K562 (cell line): Measurements from ENCODE around the gene USP7. TPM values are rescaled to one million over a fixed set of nuclear protein-coding genes. Genes with fewer than 3 reads are reported as not detected.

Source experiments
- ATAC-seq: fragments of 200-7000 bp; cut with Tn5 transposase; 3 replicates; pipeline ENCODE4 v1.9.1; 2020; ENCODE audit warnings: moderate library complexity
- BruUV-seq: library from RNA; stranded (reverse); fragments of 400-500 nt; replicated peaks from 2 replicates; lab custom pipeline; 2021; lab: Mats Ljungman, UMichigan
- CTCF ChIA-PET: fragments of 300-600 bp; formaldehyde crosslinking; extraction: SDS; loops from one replicate; lab custom pipeline; 2021; ENCODE audit warnings: low intra/inter-chr PET ratio; lab: Yijun Ruan, JAX
- POLR2A ChIA-PET: fragments of 300-600, 350-650 bp; sonication (Branson Sonifier 250); formaldehyde crosslinking; extraction: SDS; loops from one replicate; lab custom pipeline; 2021; ENCODE audit warnings: antibody characterized with exemption, inconsistent platforms; lab: Yijun Ruan, JAX
- DNase-seq, 4 experiments: peaks; one replicate each; pipeline versions ENCODE4 v3.0.0 to v3.0.0-alpha.2; 2011 to 2018; ENCODE audit warnings: low spot score in 3 of 4, mixed read lengths in 3 of 4; ENCODE audit errors: extremely low read depth in 1 of 4
- FAIRE-seq: peaks from 2 replicates; lab custom pipeline; 2011; peaks lifted over from hg19 to GRCh38; lab: Jason Lieb, UNC
- H2AFZ ChIP-seq: 2 replicates; pipeline ENCODE4 v1.6.0; 2011; ENCODE audit warnings: low read depth, low read length, control low read depth, inconsistent platforms
- H3K27ac ChIP-seq: fragments of 200-600 bp; 3 replicates; pipeline ENCODE4 v1.8.0; 2011; ENCODE audit warnings: low read depth, mild to moderate bottlenecking, control low read depth, inconsistent platforms, low read length, moderate library complexity, mixed read lengths; ENCODE audit errors: extremely low read depth
- H3K27me3 ChIP-seq, 2 experiments: fragments of 300-600 bp in 1 of 2; 2 replicates in 1 of 2; 3 replicates in 1 of 2; pipeline versions ENCODE4 v1.6.0 to v1.8.0; 2011; ENCODE audit warnings: inconsistent platforms in 2 of 2, low read length in 2 of 2, mild to moderate bottlenecking in 1 of 2, mixed read lengths in 1 of 2, moderate library complexity in 1 of 2; ENCODE audit not compliant: control insufficient read depth in 2 of 2, insufficient read depth in 2 of 2
- H3K36me3 ChIP-seq: fragments of 300-600 bp; 3 replicates; pipeline ENCODE4 v1.8.0; 2011; ENCODE audit warnings: mild to moderate bottlenecking, low read length, inconsistent platforms; ENCODE audit not compliant: control insufficient read depth, insufficient read depth
- H3K4me1 ChIP-seq, 2 experiments: fragments of 200-600 bp in 1 of 2; replicated peaks in 1 of 2; 2 replicates in 1 of 2; 3 replicates in 1 of 2; pipeline versions ENCODE4 v1.5.1 to v1.8.0; 2011; ENCODE audit warnings: inconsistent platforms in 2 of 2, low read length in 2 of 2, mild to moderate bottlenecking in 1 of 2, mixed read lengths in 1 of 2, moderate library complexity in 1 of 2; ENCODE audit not compliant: control insufficient read depth in 2 of 2, insufficient read depth in 2 of 2
- H3K4me2 ChIP-seq: 2 replicates; pipeline ENCODE4 v1.6.1; 2011; ENCODE audit warnings: low read length, control low read depth, inconsistent platforms, mixed read lengths; ENCODE audit not compliant: insufficient read depth
- H3K4me3 ChIP-seq: fragments of 200-600 bp; sonication (generic), shearing (Covaris generic); 2 replicates; pipeline ENCODE4 v1.5.1; 2016; ENCODE audit warnings: control low read depth, inconsistent platforms
- H3K79me2 ChIP-seq: fragments of 200-600 bp; 3 replicates; pipeline ENCODE4 v1.8.0; 2011; ENCODE audit warnings: low read length, inconsistent platforms; ENCODE audit not compliant: control insufficient read depth, insufficient read depth
- H3K9ac ChIP-seq, 2 experiments: 2 replicates each; pipeline versions ENCODE4 v1.6.0 to v1.6.1; 2011; ENCODE audit warnings: low read depth in 2 of 2, low read length in 2 of 2, control low read depth in 1 of 2, inconsistent platforms in 1 of 2, mild to moderate bottlenecking in 1 of 2, mixed read lengths in 1 of 2; ENCODE audit not compliant: insufficient read depth in 1 of 2
- H3K9me1 ChIP-seq: one replicate; pipeline ENCODE4 v1.6.0; 2011; ENCODE audit warnings: inconsistent platforms, mild to moderate bottlenecking, low read length, moderate library complexity; ENCODE audit not compliant: control insufficient read depth, insufficient read depth
- H3K9me3 ChIP-seq: replicated peaks from 2 replicates; pipeline ENCODE4 v1.5.1; 2011; ENCODE audit warnings: low read depth, low read length, inconsistent platforms; ENCODE audit not compliant: control insufficient read depth, insufficient read depth
- H4K20me1 ChIP-seq: replicated peaks from 2 replicates; pipeline ENCODE4 v1.6.1; 2011; ENCODE audit warnings: low read length, inconsistent platforms, mixed read lengths; ENCODE audit not compliant: control insufficient read depth, insufficient read depth
- CEBPB ChIP-seq: fragments of 450-650 bp; IDR thresholded peaks from 2 replicates; pipeline ENCODE4 v1.6.1; 2016; ENCODE audit warnings: missing genetic modification characterization, missing compliant biosample characterization
- CEBPG ChIP-seq, 3 experiments: fragments of 200-800 bp in 1 of 3; sonication (Bioruptor generic) in 1 of 3; sonication (generic) in 1 of 3; formaldehyde crosslinking in 1 of 3; IDR thresholded peaks in 2 of 3; conservative IDR thresholded peaks in 1 of 3; 2 replicates each; pipeline versions ENCODE4 v1.6.1 to v1.8.0; 2016 to 2022; ENCODE audit warnings: missing compliant biosample characterization in 2 of 3, missing genetic modification characterization in 2 of 3, mild to moderate bottlenecking in 1 of 3, missing genetic modification reagents in 1 of 3
- EHMT2 ChIP-seq: fragments of 450-650 bp; IDR thresholded peaks from 2 replicates; pipeline ENCODE4 v1.6.1; 2018; ENCODE audit warnings: antibody characterized with exemption
- EZH2 ChIP-seq: IDR thresholded peaks from 2 replicates; pipeline ENCODE4 v1.6.1; 2012; ENCODE audit warnings: low read depth, mild to moderate bottlenecking, inconsistent platforms, low read length, borderline replicate concordance
- KAT7 ChIP-seq: sonication (generic); formaldehyde crosslinking; IDR thresholded peaks from 2 replicates; pipeline ENCODE4 v1.8.0; 2022; ENCODE audit warnings: missing genetic modification reagents, mild to moderate bottlenecking, borderline replicate concordance
- MEF2A ChIP-seq: IDR thresholded peaks from 2 replicates; pipeline ENCODE4 v1.6.1; 2011; ENCODE audit warnings: low read depth, mild to moderate bottlenecking, low read length, moderate library complexity; ENCODE audit not compliant: control insufficient read depth
- PRPF4 ChIP-seq: fragments of 200-400 bp; formaldehyde crosslinking; IDR thresholded peaks from one replicate; pipeline ENCODE4 v1.6.1; 2017; ENCODE audit warnings: low read length, low read depth, mild to moderate bottlenecking; ENCODE audit not compliant: insufficient read depth, poor library complexity, severe bottlenecking
- RFX7 ChIP-seq: fragments of 250-450 bp; sonication (Bioruptor Pico); IDR thresholded peaks from 2 replicates; pipeline ENCODE4 v1.5.1; 2021; ENCODE audit warnings: mild to moderate bottlenecking
- RNF2 ChIP-seq: sonication (generic); IDR thresholded peaks from 2 replicates; pipeline ENCODE4 v1.6.1; 2016
- SREBF2 ChIP-seq: sonication (generic); formaldehyde crosslinking; IDR thresholded peaks from 2 replicates; pipeline ENCODE4 v1.4.0; 2020; ENCODE audit warnings: mild to moderate bottlenecking, missing genetic modification reagents
- U2AF2 ChIP-seq: fragments of 200-400 bp; formaldehyde crosslinking; optimal IDR thresholded peaks from 2 replicates; pipeline ENCODE3; 2017; ENCODE audit warnings: low read depth, mild to moderate bottlenecking, low read length
- ZNF121 ChIP-seq: sonication (generic); formaldehyde crosslinking; conservative IDR thresholded peaks from 2 replicates; pipeline ENCODE4 v1.8.0; 2022; ENCODE audit warnings: missing genetic modification reagents
- ZNF79 ChIP-seq: fragments of 250-450 bp; sonication (Bioruptor Pico); IDR thresholded peaks from 2 replicates; pipeline ENCODE4 v1.4.0; 2020; ENCODE audit warnings: low read depth, mild to moderate bottlenecking, moderate library complexity
- WGBS: fragments of 100-300 bp; shearing (Covaris generic); methylation state at CpG from one replicate; pipeline ENCODE4 v1.1.6; 2016; ENCODE audit warnings: low coverage, mixed read lengths; ENCODE audit not compliant: insufficient coverage; ENCODE audit errors: missing lambda C conversion rate; 5-methylcytosine and 5-hydroxymethylcytosine counted together
- in situ Hi-C: fragments of 300-500 bp; cut with MboI; formaldehyde crosslinking; loops from 4 replicates; pipeline ENCODE4 v1.15.0; 2018; ENCODE audit warnings: inconsistent platforms, mixed read lengths
- intact Hi-C: fragments of 100-400 bp; cut with micrococcal nuclease; formaldehyde crosslinking; loops from 2 replicates; pipeline ENCODE4 v1.14.2; 2022
- polyA plus RNA-seq, 8 experiments: library from polyadenylated mRNA; depleted of rRNA in 4 of 8; stranded (reverse) in 5 of 8; unstranded in 3 of 8; fragments of >200 nt; fragmentation: Nextera tagmentation in 2 of 8; fragmentation: Illumina TruSeq in 1 of 8; extraction: Ambion mirVana in 2 of 8; extraction: Trizol in 1 of 8; gene quantifications; 2 replicates each; pipeline versions ENCODE4 v1.2.1 to v1.2.3, GENCODE V29; 2011 to 2014; ENCODE audit warnings: inconsistent platforms in 1 of 8, missing spikeins in 1 of 8
- total RNA-seq, 7 experiments: library from RNA; depleted of rRNA in 6 of 7; stranded (reverse); fragments of >200 nt in 6 of 7; fragmentation: Illumina TruSeq in 2 of 7; extraction: Trizol in 2 of 7; gene quantifications; 2 replicates each; pipeline versions ENCODE4 v1.2.1 to v1.2.3, GENCODE V29; 2011 to 2021; ENCODE audit warnings: low replicate concordance in 1 of 7
- TF ChIP-seq, protein P1 (sequence below): sonication (generic); formaldehyde crosslinking; IDR thresholded peaks from 2 replicates; pipeline ENCODE4 v1.9.0; 2022; ENCODE audit warnings: mild to moderate bottlenecking, missing genetic modification reagents

Gene USP7
- total and polyA plus RNA-seq, 9 of the 15 experiments (the other 6 are each of a cell fraction or from before 2014, with no cell fraction given) = 17.1 to 145 (median 57.9) TPM

DNA sequence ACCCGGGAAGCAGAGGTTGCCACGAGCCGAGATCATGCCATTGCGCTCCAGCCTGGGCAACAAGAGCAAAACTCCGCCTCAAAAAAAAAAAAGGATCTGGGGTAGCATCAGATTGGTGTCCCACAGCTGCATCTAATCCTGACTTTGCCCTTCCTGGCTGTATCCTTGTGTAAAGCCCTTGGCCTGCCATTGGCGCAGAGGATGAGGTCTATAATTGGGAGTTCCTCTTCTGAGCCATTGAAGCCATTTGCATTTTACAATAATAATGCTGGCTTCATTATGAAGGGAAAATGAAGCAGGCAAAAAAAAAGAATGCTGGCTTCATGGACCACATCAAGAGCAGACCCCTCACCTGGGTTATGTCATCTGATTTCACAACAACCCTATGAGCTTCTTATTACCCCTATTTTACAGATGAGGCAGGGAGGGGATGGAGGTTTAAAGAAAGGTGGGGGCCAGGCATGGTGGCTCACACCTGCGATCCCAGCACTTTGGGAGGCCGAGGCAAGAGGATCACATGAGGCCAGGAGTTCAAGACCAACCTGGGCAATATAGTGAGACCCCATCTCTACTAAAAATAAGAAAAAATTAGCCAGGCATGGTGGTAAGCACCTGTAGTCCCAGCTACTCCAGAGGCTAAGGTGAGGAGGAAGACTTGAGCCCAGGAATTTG, 82.7 kb downstream of the USP7 start:
- Histone ChIP-seq H3K9ac (no peak overlapping the region), H3K4me1 (peaks cover 6 to 23% of the 10 kb centered on the region in 2 experiments; a peak in 4 of 5 replicates), H3K27ac (no peak overlapping the region), H3K4me3 (no peak overlapping the region), H3K9me1 (no peaks in the 10 kb centered on the region), H3K36me3 (no peaks in the 10 kb centered on the region), H3K4me2 (no peak overlapping the region), H4K20me1 (peaks cover 9% of the 10 kb centered on the region), H2AFZ (no peak overlapping the region), H3K9me3 (no peaks in the 10 kb centered on the region), H3K27me3 (peaks cover 0 to 12% of the 10 kb centered on the region in 2 experiments; a peak in 3 of 5 replicates), H3K79me2 (no peaks in the 10 kb centered on the region)
- BruUV-seq = no TSS peak
- DNase-seq (no peak), ATAC-seq (no peak), FAIRE-seq (no peak)
- TF ChIP-seq RNF2 (no peak), ZNF121 (CRISPR knock-in tag) (peak; percentile 27)
- CTCF ChIA-PET = interaction anchor here (0.7 to 1.5 kb wide), 5 partner anchors 17 to 313 kb away, joined by 3 to 19 read pairs (median 3); no protein-coding TSS in a partner anchor
- intact Hi-C loops = loop anchor here (1.0 to 5.0 kb wide), 3 partner anchors 84 to 309 kb away; partner anchors contain the start of genes PMM2 and TMEM186
- POLR2A ChIA-PET = interaction anchor here (0.6 to 1.2 kb wide), 3 partner anchors 13 to 91 kb away, joined by 3 read pairs; partner anchors contain the start of genes PMM2 and TMEM186
- 42% methylated on average over 8 of the region's 8 CpGs for WGBS
- in situ Hi-C loops = loop anchor here (5.0 kb wide), 1 partner anchor 314 kb away; no protein-coding TSS in a partner anchor

DNA sequence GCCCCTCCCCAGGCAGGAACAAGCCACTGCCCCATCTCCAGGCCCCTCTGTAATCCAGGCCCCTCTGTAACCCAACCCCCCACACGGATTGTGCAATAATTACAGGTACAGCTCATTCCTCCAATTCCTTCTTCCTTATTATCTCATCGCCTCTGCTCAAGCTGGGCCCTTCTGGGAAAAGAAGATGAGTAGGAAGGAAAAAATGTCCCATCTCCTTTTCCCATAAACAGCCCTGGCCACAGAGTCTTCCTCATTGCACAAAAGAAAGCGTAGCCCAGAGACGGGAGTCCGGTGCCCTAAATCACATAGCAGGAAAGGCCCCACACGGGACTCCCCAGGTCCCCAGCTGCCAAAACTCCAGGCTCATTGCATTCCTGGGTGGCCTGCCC, 85.2 kb downstream of the USP7 start:
- Histone ChIP-seq H3K9me1 (no peaks in the 10 kb centered on the region), H3K36me3 (no peaks in the 10 kb centered on the region), H3K27ac (no peak overlapping the region), H3K9me3 (no peaks in the 10 kb centered on the region), H4K20me1 (no peaks in the 10 kb centered on the region; the same call in 1 of the 2 replicates), H3K4me1 (peaks cover 0 to 6% of the 10 kb centered on the region in 2 experiments; a peak in 2 of 5 replicates), H3K4me2 (no peak overlapping the region), H3K27me3 (peaks cover 0 to 12% of the 10 kb centered on the region in 2 experiments; a peak in 3 of 5 replicates), H3K4me3 (no peak overlapping the region), H2AFZ (no peak overlapping the region), H3K79me2 (no peaks in the 10 kb centered on the region), H3K9ac (peak overlapping the region in 1 of 2 experiments; percentile 66; a peak in 1 of 4 replicates)
- ATAC-seq (no peak), DNase-seq (no peak), FAIRE-seq (no peak)
- intact Hi-C loops (loop anchor here (10.0 kb wide), 1 partner anchor 256 kb away; no protein-coding TSS in a partner anchor), in situ Hi-C loops (loop anchor here (5.0 kb wide), 1 partner anchor 226 kb away; no protein-coding TSS in a partner anchor)
- ChIA-PET POLR2A (interaction anchor here (0.9 to 1.4 kb wide), 2 partner anchors 9 to 14 kb away, joined by 3 to 6 read pairs; partner anchors contain the start of gene CARHSP1), CTCF (no interaction called here)
- no peak for TF ChIP-seq EHMT2
- TF ChIP-seq RFX7 (CRISPR knock-in tag) = no peak
- no peak for TF ChIP-seq EZH2
- no peak for TF ChIP-seq KAT7 (CRISPR knock-in tag)
- no peak for TF ChIP-seq MEF2A
- TF ChIP-seq, protein P1, sequence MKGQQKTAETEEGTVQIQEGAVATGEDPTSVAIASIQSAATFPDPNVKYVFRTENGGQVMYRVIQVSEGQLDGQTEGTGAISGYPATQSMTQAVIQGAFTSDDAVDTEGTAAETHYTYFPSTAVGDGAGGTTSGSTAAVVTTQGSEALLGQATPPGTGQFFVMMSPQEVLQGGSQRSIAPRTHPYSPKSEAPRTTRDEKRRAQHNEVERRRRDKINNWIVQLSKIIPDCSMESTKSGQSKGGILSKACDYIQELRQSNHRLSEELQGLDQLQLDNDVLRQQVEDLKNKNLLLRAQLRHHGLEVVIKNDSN (CRISPR knock-in tag) = no peak
- no peak for TF ChIP-seq ZNF79 (CRISPR knock-in tag)
- TF ChIP-seq CEBPB (tag) = peak; percentile 92
- peak; percentile 60 for TF ChIP-seq CEBPG (CRISPR knock-in tag; IDR thresholded peaks at IDR 0.05)
- peak; percentile 80 to 87 for TF ChIP-seq CEBPG (tag; conservative IDR thresholded peaks at IDR 0.05 in 1 of 2, IDR thresholded peaks at IDR 0.05 in 1 of 2)
- no peak for TF ChIP-seq SREBF2 (CRISPR knock-in tag)
- no peak for TF ChIP-seq U2AF2
- no peak for TF ChIP-seq PRPF4
- 9% methylated on average over 6 of the region's 6 CpGs for WGBS
- BruUV-seq = no TSS peak
